Hematopoietic multipotent progenitor cell treated with erythropoietin and hydrocortisone succinate and interleukin-3 and kit ligand, for 15 days (in vitro differentiated cells): ENCODE results near the gene TMEM63C.

ENCODE experiments used
- DNase-seq: peaks from one replicate; pipeline ENCODE4 v3.0.0-alpha.2; 2015; ENCODE audit warnings: low spot score

Gene TMEM63C

GRCh38 chr14:77253333-77254190 is 72.0 kb downstream of the TMEM63C start:
- DNase-seq = no peak

- DNase-seq = no peak
Measured at GRCh38 chr14:77256694-77257093, 75.1 kb downstream of the TMEM63C start.

- no peak for DNase-seq
Measured at GRCh38 chr14:77257700-77258099, 76.1 kb downstream of the TMEM63C start.

- DNase-seq = no peak
Measured at GRCh38 chr14:77258566-77258965, 77.0 kb downstream of the TMEM63C start.

GRCh38 chr14:77259025-77259715 is 77.6 kb downstream of the TMEM63C start:
- no peak for DNase-seq

- DNase-seq = no peak
Measured at GRCh38 chr14:77260199-77260598, 78.6 kb downstream of the TMEM63C start.

- DNase-seq = no peak
Measured at GRCh38 chr14:77260631-77261030, 79.0 kb downstream of the TMEM63C start.

GRCh38 chr14:77264466-77265186 is 83.0 kb downstream of the TMEM63C start:
- no peak for DNase-seq

GRCh38 chr14:77265187-77265515 is 83.6 kb downstream of the TMEM63C start:
- no peak for DNase-seq

GRCh38 chr14:77265561-77266335 is 84.2 kb downstream of the TMEM63C start:
- no peak for DNase-seq

GRCh38 chr14:77266336-77266735 is 84.7 kb downstream of the TMEM63C start:
- no peak for DNase-seq

- DNase-seq = no peak
Measured at GRCh38 chr14:77267937-77268699, 86.5 kb downstream of the TMEM63C start.

- no peak for DNase-seq
Measured at GRCh38 chr14:77268989-77269600, 87.5 kb downstream of the TMEM63C start.

GRCh38 chr14:77270361-77271112 is 88.9 kb downstream of the TMEM63C start:
- DNase-seq = no peak

GRCh38 chr14:77271113-77271710 is 89.6 kb downstream of the TMEM63C start, which contains the start of gene NGB:
NGB (minus strand) TSS chr14:77271206; CDS start chr14:77270937, 269 bp downstream.
- DNase-seq = no peak

GRCh38 chr14:77272261-77272660 is 90.7 kb downstream of the TMEM63C start:
- no peak for DNase-seq

GRCh38 chr14:77273796-77274195 is 92.2 kb downstream of the TMEM63C start:
- DNase-seq = no peak

- DNase-seq = no peak
Measured at GRCh38 chr14:77275041-77275580, 93.5 kb downstream of the TMEM63C start.

GRCh38 chr14:77275601-77276017 is 94.0 kb downstream of the TMEM63C start:
- DNase-seq = no peak
